Spleen (tissue), 11 donors: ENCODE results near the gene TIMP1. TPM values are rescaled to one million over a fixed set of nuclear protein-coding genes. Genes with fewer than 3 reads are reported as not detected.

ENCODE experiments used
- DNase-seq: peaks from one replicate; pipeline ENCODE4 v3.0.0-alpha.2; 2020
- H3K27ac ChIP-seq, 8 donors: fragments of 200-600 bp; sonication (generic) in 7 of 8; 1 replicate in 4 of 8; 2 replicates in 4 of 8; pipeline versions ENCODE4 v1.5.0 to v1.8.0; 2016 to 2021; ENCODE audit warnings: inconsistent platforms in 4 of 8, mild to moderate bottlenecking in 4 of 8, moderate library complexity in 1 of 8
- H3K27me3 ChIP-seq, 7 donors: fragments of 200-600 bp; sonication (generic) in 6 of 7; replicated peaks in 1 of 7; 1 replicate in 4 of 7; 2 replicates in 3 of 7; pipeline versions ENCODE4 v1.5.0 to v1.8.0; 2016 to 2021; ENCODE audit warnings: inconsistent platforms in 3 of 7, mild to moderate bottlenecking in 1 of 7
- H3K36me3 ChIP-seq, 6 donors: fragments of 200-600 bp; sonication (generic) in 5 of 6; 1 replicate in 4 of 6; 2 replicates in 2 of 6; pipeline versions ENCODE4 v1.5.0 to v1.8.0; 2016 to 2021; ENCODE audit warnings: inconsistent platforms in 2 of 6
- H3K4me1 ChIP-seq, 6 donors: fragments of 200-600 bp; sonication (generic) in 5 of 6; 1 replicate in 3 of 6; 2 replicates in 3 of 6; pipeline versions ENCODE4 v1.5.0 to v1.8.0; 2016 to 2021; ENCODE audit warnings: inconsistent platforms in 3 of 6
- H3K4me3 ChIP-seq, 8 donors: fragments of 200-600 bp; sonication (generic) in 7 of 8; 1 replicate in 4 of 8; 2 replicates in 4 of 8; pipeline versions ENCODE4 v1.5.0 to v1.8.0; 2016 to 2021; ENCODE audit warnings: inconsistent platforms in 4 of 8, mild to moderate bottlenecking in 4 of 8, moderate library complexity in 2 of 8
- H3K9me3 ChIP-seq, 8 donors: fragments of 200-600 bp; sonication (generic) in 7 of 8; 1 replicate in 4 of 8; 2 replicates in 4 of 8; pipeline versions ENCODE4 v1.5.0 to v1.8.0; 2016 to 2021; ENCODE audit warnings: inconsistent platforms in 4 of 8
- POLR2A ChIP-seq, 3 donors: fragments of 450-650 bp; IDR thresholded peaks; one replicate each; pipeline ENCODE4 v1.5.1; 2017; ENCODE audit warnings: antibody characterized with exemption in 3 of 3, mild to moderate bottlenecking in 1 of 3
- POLR2AphosphoS5 ChIP-seq, 3 donors: sonication (generic); formaldehyde crosslinking; IDR thresholded peaks; one replicate each; pipeline ENCODE4 v1.5.1; 2017; ENCODE audit warnings: antibody characterized with exemption in 3 of 3
- WGBS, 5 donors: extraction: QIAGEN DNeasy Blood & Tissue Kit in 3 of 5; methylation state at CpG; one replicate each; pipeline versions ENCODE4 v1.1.5 to v1.1.7; 2013 to 2018; 5-methylcytosine and 5-hydroxymethylcytosine counted together
- intact Hi-C: fragments of 100-400 bp; cut with DNase I; formaldehyde crosslinking; loops from one replicate; pipeline ENCODE4 v1.15.0; 2023; ENCODE audit warnings: low total_unique reads
- polyA plus RNA-seq, 3 donors: library from polyadenylated mRNA; stranded (reverse); fragments of 200-250 nt; gene quantifications; one replicate each; pipeline ENCODE4 v1.2.1, GENCODE V29; 2013
- total RNA-seq, 7 donors: library from RNA; depleted of rRNA in 3 of 7; stranded (reverse); fragments of >200 nt in 3 of 7; fragmentation: NEBNext Ultra II Directional in 4 of 7; extraction: Animal tissue kit (Norgen Biotek cat#: 25700) in 4 of 7; gene quantifications; one replicate each; pipeline versions ENCODE4 v1.1.0 to v1.2.1, GENCODE V29; 2016 to 2021
- TF ChIP-seq, protein P1 (sequence below), 11 experiments: fragments of 200-600 bp in 7 of 11; fragments of 450-650 bp in 4 of 11; sonication (generic) in 4 of 11; IDR thresholded peaks in 8 of 11; conservative IDR thresholded peaks in 3 of 11; 1 replicate in 7 of 11; 2 replicates in 4 of 11; pipeline versions ENCODE4 v1.4.0 to v1.8.0; 2016 to 2021; ENCODE audit warnings: antibody characterized with exemption in 11 of 11, inconsistent platforms in 4 of 11, mild to moderate bottlenecking in 1 of 11
- donor health status: healthy with polysubstance abuse.
- donor health status: DM: no; HTN: no; CAD: no; lungs with moderate emphysema.
- donor health status: DM: no; HTN: no; CAD: no.
- donor health status: Bipolar disorder and iron deficiency.
- donor health status: healthy.
- donor health status: DM: no; HTN: no; CAD: no.
- donor health status: DM: yes; HTN: yes; CAD: no.

TIMP1 gene
- total and polyA plus RNA-seq, 10 donors, result 86.8 to 293 (median 184) TPM

DNA sequence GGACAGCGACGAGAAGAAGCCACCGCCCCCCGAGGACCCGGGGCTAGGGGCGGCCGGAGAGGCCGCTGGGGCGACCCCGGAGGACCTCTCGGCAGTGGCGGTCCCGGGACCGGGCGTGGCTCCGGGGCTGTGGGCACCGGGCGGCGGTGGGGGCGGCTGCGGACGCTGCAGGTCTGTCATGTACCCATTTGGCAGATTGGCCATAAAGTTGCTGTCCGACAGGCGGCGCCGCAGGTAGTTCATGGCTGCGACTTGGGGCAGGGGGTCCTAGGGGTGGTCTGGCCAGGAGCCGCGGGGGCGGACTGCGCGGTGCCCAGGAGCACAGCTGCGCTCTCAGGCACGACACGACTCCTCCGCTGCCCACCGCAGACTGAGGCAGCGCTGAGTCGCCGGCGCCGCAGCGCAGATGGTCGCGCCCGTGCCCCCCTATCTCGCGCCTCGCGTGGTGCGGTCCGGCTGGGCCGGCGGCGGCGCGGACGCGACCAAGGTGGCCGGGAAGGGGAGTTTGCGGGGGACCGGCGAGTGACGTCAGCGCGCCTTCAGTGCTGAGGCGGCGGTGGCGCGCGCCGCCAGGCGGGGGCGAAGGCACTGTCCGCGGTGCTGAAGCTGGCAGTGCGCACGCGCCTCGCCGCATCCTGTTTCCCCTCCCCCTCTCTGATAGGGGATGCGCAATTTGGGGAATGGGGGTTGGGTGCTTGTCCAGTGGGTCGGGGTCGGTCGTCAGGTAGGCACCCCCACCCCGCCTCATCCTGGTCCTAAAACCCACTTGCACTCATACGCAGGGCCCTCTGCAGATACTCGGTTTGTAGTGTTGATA, 37.5 kb downstream of the TIMP1 start, which contains the start of gene SYN1:
TSS of gene SYN1 (minus strand) at position 372 of the 817 bp plus-strand sequence. CDS start at position 243, 129 bp downstream.
- H3K27me3 ChIP-seq, result peaks cover 0 to 27% (median 4%) of the 10 kb centered on the region in 7 donors
- H3K36me3 ChIP-seq, result peaks cover 0 to 1% (median 0%) of the 10 kb centered on the region in 6 donors
- H3K4me1 ChIP-seq, result peaks cover 0 to 26% (median 8%) of the 10 kb centered on the region in 6 donors
- TF ChIP-seq POLR2AphosphoS5 (IDR thresholded peaks at IDR 0.05) (peak; percentile 33 to 81 (median 68)), POLR2A (IDR thresholded peaks at IDR 0.05) (no peak)
- TF ChIP-seq, protein P1, sequence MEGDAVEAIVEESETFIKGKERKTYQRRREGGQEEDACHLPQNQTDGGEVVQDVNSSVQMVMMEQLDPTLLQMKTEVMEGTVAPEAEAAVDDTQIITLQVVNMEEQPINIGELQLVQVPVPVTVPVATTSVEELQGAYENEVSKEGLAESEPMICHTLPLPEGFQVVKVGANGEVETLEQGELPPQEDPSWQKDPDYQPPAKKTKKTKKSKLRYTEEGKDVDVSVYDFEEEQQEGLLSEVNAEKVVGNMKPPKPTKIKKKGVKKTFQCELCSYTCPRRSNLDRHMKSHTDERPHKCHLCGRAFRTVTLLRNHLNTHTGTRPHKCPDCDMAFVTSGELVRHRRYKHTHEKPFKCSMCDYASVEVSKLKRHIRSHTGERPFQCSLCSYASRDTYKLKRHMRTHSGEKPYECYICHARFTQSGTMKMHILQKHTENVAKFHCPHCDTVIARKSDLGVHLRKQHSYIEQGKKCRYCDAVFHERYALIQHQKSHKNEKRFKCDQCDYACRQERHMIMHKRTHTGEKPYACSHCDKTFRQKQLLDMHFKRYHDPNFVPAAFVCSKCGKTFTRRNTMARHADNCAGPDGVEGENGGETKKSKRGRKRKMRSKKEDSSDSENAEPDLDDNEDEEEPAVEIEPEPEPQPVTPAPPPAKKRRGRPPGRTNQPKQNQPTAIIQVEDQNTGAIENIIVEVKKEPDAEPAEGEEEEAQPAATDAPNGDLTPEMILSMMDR (IDR thresholded peaks at IDR 0.05 in 8 of 11, conservative IDR thresholded peaks at IDR 0.05 in 3 of 11), result peak in 6 of 11 experiments; percentile 27 to 58 (median 44)
- intact Hi-C loops, result no loop called here
- peak within 1 kb of the TSS in 1 of 8 donors; percentile 37 for H3K27ac ChIP-seq
- H3K9me3 ChIP-seq, result no peaks in the 10 kb centered on the region
- H3K4me3 ChIP-seq, result peak within 1 kb of the TSS in 7 of 8 donors; percentile 14 to 67 (median 32)
- 2 to 49% (median 28%) methylated on average over 3 to 87 of the region's 88 CpGs for WGBS, 5 donors
- DNase-seq, result peak; percentile 93

DNA sequence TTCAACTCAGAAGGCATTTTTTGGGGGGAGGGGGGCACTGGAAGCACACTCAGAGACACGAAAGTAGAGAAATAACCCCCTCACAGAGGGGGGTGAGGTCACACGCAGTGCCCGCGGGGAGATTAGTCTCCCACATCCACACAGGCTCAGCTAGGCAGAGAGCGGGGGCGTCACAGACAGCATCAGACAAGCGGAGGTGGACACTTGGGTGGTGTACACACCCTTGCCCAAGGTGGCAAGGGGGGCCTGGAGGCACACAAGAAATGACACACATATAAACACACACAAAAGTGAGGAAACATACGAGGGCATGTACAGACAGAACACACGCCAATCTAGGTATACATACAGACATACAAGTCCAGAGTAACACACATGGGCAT, 38.1 kb downstream of the TIMP1 start:
- intact Hi-C loops, result no loop called here
- Histone ChIP-seq H3K4me3 (peak overlapping the region in 1 of 8 donors; percentile 67), H3K9me3 (no peaks in the 10 kb centered on the region), H3K27ac (no peak overlapping the region), H3K4me1 (peaks cover 0 to 26% (median 8%) of the 10 kb centered on the region in 6 donors), H3K36me3 (peaks cover 0 to 7% (median 0%) of the 10 kb centered on the region in 6 donors), H3K27me3 (peaks cover 0 to 27% (median 4%) of the 10 kb centered on the region in 7 donors)
- no peak for TF ChIP-seq POLR2AphosphoS5 (IDR thresholded peaks at IDR 0.05)
- no peak for TF ChIP-seq POLR2A (IDR thresholded peaks at IDR 0.05)
- TF ChIP-seq, protein P1 (IDR thresholded peaks at IDR 0.05 in 8 of 11, conservative IDR thresholded peaks at IDR 0.05 in 3 of 11), result no peak
- WGBS, 5 donors, result 47 to 68% (median 53%) methylated on average over 7 to 9 of the region's 9 CpGs
- no peak for DNase-seq

DNA sequence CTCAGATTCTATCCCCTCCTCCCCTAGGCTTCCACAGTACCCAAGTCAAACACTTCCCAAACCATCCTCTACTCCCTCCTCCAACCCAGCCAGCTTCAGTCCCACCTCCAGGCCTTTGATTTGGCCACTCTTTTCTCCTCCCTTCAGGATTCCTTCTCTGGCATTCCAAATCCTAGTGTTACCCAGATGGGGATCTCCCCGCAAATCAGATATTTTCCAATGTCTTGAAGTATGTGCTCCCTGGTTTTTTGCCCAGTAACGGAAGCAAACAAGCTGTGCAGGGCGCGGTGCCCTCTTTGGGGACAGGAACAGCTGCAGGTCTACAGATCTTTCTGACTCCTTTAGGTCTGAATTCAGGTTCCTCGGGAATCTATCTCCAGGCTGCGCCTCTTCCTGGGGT, 39.6 kb downstream of the TIMP1 start:
- H3K4me1 ChIP-seq, result peaks cover 0 to 26% (median 8%) of the 10 kb centered on the region in 6 donors
- TF ChIP-seq, protein P1 (IDR thresholded peaks at IDR 0.05 in 8 of 11, conservative IDR thresholded peaks at IDR 0.05 in 3 of 11), result no peak
- TF ChIP-seq POLR2A (IDR thresholded peaks at IDR 0.05) (no peak), POLR2AphosphoS5 (IDR thresholded peaks at IDR 0.05) (no peak)
- peaks cover 0 to 23% (median 0%) of the 10 kb centered on the region in 6 donors for H3K36me3 ChIP-seq
- DNase-seq, result no peak
- WGBS, 5 donors, result 77 to 94% (median 92%) methylated on average over 6 of the region's 6 CpGs
- H3K27me3 ChIP-seq, result peaks cover 0 to 27% (median 4%) of the 10 kb centered on the region in 7 donors
- no peak overlapping the region for H3K27ac ChIP-seq
- no peak overlapping the region for H3K4me3 ChIP-seq
- H3K9me3 ChIP-seq, result no peaks in the 10 kb centered on the region
- intact Hi-C loops, result no loop called here

- H3K27me3 ChIP-seq, result peaks cover 0 to 27% (median 4%) of the 10 kb centered on the region in 7 donors
- H3K9me3 ChIP-seq, result no peaks in the 10 kb centered on the region
- no peak overlapping the region for H3K27ac ChIP-seq
- intact Hi-C loops, result no loop called here
- H3K4me3 ChIP-seq, result peak overlapping the region in 5 of 8 donors; percentile 12 to 61 (median 15)
- TF ChIP-seq POLR2A (IDR thresholded peaks at IDR 0.05), result no peak
- TF ChIP-seq, protein P1 (IDR thresholded peaks at IDR 0.05 in 8 of 11, conservative IDR thresholded peaks at IDR 0.05 in 3 of 11), result no peak
- peak in 2 of 3 donors; percentile 56 to 68 for TF ChIP-seq POLR2AphosphoS5 (IDR thresholded peaks at IDR 0.05)
- 0 to 41% (median 18%) methylated on average over 35 of the region's 35 CpGs; no CpG with 5 or more reads in 1 of the 5 donors for WGBS, 5 donors
- H3K4me1 ChIP-seq, result peaks cover 0 to 34% (median 8%) of the 10 kb centered on the region in 6 donors
- peak; percentile 79 for DNase-seq
- peaks cover 0 to 37% (median 0%) of the 10 kb centered on the region in 6 donors for H3K36me3 ChIP-seq
These were observed 41.3 kb downstream of the TIMP1 start for GRCh38 chrX:47623540-47624027.
